Activated CD8-positive, alpha-beta memory T cell treated with anti-CD3 and anti-CD28 coated beads for 4 hours (primary cell): ENCODE measurements around the gene RNF208.
"Not testable (repeated sequence)": the region's sequence is repeated elsewhere in the genome, so short reads cannot be mapped to it uniquely, and the experiment has no call there.

Source experiments
- DNase-seq, 2 donors: peaks; one replicate each; pipeline ENCODE4 v3.0.0-alpha.2; 2020; ENCODE audit warnings: low read depth in 2 of 2

Gene RNF208

GRCh38 chr9:137253717-137254623 is 31.9 kb upstream of the RNF208 start:
- DNase-seq, result no peak

- DNase-seq, result no peak
These were observed 30.8 kb upstream of the RNF208 start for GRCh38 chr9:137252555-137253506.

GRCh38 chr9:137251490-137252268 is 29.6 kb upstream of the RNF208 start:
- no peak for DNase-seq

GRCh38 chr9:137251194-137251461 is 29.1 kb upstream of the RNF208 start, which contains the start of gene STPG3:
STPG3 (plus strand) TSS chr9:137251286; CDS start chr9:137251287, 1 bp downstream.
- DNase-seq, result no peak

- no peak for DNase-seq
These were observed 28.5 kb upstream of the RNF208 start for GRCh38 chr9:137250329-137251193.

GRCh38 chr9:137247916-137248175 is 25.8 kb upstream of the RNF208 start:
- no peak for DNase-seq

GRCh38 chr9:137247135-137247915 is 25.3 kb upstream of the RNF208 start:
- no peak for DNase-seq

GRCh38 chr9:137245450-137246421 is 23.7 kb upstream of the RNF208 start:
- DNase-seq, result no peak

GRCh38 chr9:137244486-137245449 is 22.7 kb upstream of the RNF208 start:
- DNase-seq, result no peak

GRCh38 chr9:137243626-137244485 is 21.8 kb upstream of the RNF208 start:
- no peak for DNase-seq

- not testable (repeated sequence) for DNase-seq
These were observed 21.2 kb upstream of the RNF208 start for GRCh38 chr9:137243266-137243625.

GRCh38 chr9:137242269-137243203 is 20.5 kb upstream of the RNF208 start:
- no peak for DNase-seq

GRCh38 chr9:137241490-137242268 is 19.6 kb upstream of the RNF208 start:
- peak; percentile 54 to 60 for DNase-seq

GRCh38 chr9:137240841-137241489 is 18.9 kb upstream of the RNF208 start, which contains the start of gene TUBB4B:
TUBB4B (plus strand) TSS chr9:137241287; CDS start chr9:137241361, 74 bp downstream.
- DNase-seq, result peak; percentile 93 to 98
